Keratinocyte (primary cell): ENCODE results near the gene CENPVL3. TPM values are rescaled to one million over a fixed set of nuclear protein-coding genes. Genes with fewer than 3 reads are reported as not detected.

ENCODE experiments used
- DNase-seq: peaks from one replicate; pipeline ENCODE4 v3.0.0-alpha.2; 2011; ENCODE audit warnings: low read depth, missing footprints, low spot score
- FAIRE-seq: peaks from 2 replicates; lab custom pipeline; 2011; peaks lifted over from hg19 to GRCh38; lab: Jason Lieb, UNC
- H2AFZ ChIP-seq: 2 replicates; pipeline ENCODE4 v1.6.0; 2012; ENCODE audit warnings: low read length, control low read depth, inconsistent platforms; ENCODE audit not compliant: control insufficient read depth
- H3K27ac ChIP-seq: 2 replicates; pipeline ENCODE4 v1.5.1; 2011; ENCODE audit warnings: low read length; ENCODE audit not compliant: control insufficient read depth, insufficient read depth
- H3K27me3 ChIP-seq: 3 replicates; pipeline ENCODE4 v1.6.0; 2011; ENCODE audit warnings: low read length; ENCODE audit not compliant: control insufficient read depth, insufficient read depth; ENCODE audit errors: extremely low read depth
- H3K36me3 ChIP-seq, 2 experiments: 2 replicates in 1 of 2; 3 replicates in 1 of 2; pipeline ENCODE4 v1.5.1; 2011; ENCODE audit warnings: low read length in 2 of 2, mild to moderate bottlenecking in 1 of 2; ENCODE audit not compliant: control insufficient read depth in 2 of 2, insufficient read depth in 2 of 2; ENCODE audit errors: extremely low read depth in 1 of 2
- H3K4me1 ChIP-seq: 3 replicates; pipeline ENCODE4 v1.5.1; 2011; ENCODE audit warnings: low read length; ENCODE audit not compliant: control insufficient read depth, insufficient read depth; ENCODE audit errors: extremely low read depth
- H3K4me2 ChIP-seq: 3 replicates; pipeline ENCODE4 v1.6.0; 2011; ENCODE audit warnings: low read depth, low read length; ENCODE audit not compliant: control insufficient read depth, insufficient read depth; ENCODE audit errors: extremely low read depth
- H3K4me3 ChIP-seq, 3 experiments: fragments of 200-600 bp in 1 of 3; sonication (generic) in 1 of 3; 2 replicates in 2 of 3; 3 replicates in 1 of 3; pipeline ENCODE4 v1.5.1; 2011 to 2016; ENCODE audit warnings: low read length in 3 of 3, mild to moderate bottlenecking in 3 of 3, control low read depth in 2 of 3, inconsistent platforms in 1 of 3, low read depth in 1 of 3, mixed read lengths in 1 of 3, mixed run types in 1 of 3, moderate library complexity in 1 of 3; ENCODE audit not compliant: control insufficient read depth in 2 of 3, insufficient read depth in 2 of 3; ENCODE audit errors: extremely low read depth in 1 of 3
- H3K79me2 ChIP-seq: 2 replicates; pipeline ENCODE4 v1.6.0; 2012; ENCODE audit warnings: low read length; ENCODE audit not compliant: control insufficient read depth, insufficient read depth
- H3K9ac ChIP-seq: 3 replicates; pipeline ENCODE4 v1.6.0; 2011; ENCODE audit warnings: low read length; ENCODE audit not compliant: control insufficient read depth, insufficient read depth; ENCODE audit errors: extremely low read depth
- H3K9me1 ChIP-seq: 3 replicates; pipeline ENCODE4 v1.6.0; 2011; ENCODE audit warnings: low read length; ENCODE audit not compliant: control insufficient read depth, insufficient read depth; ENCODE audit errors: extremely low read depth
- H3K9me3 ChIP-seq: 2 replicates; pipeline ENCODE4 v1.5.1; 2012; ENCODE audit warnings: low read depth, low read length; ENCODE audit not compliant: control insufficient read depth
- H4K20me1 ChIP-seq: 3 replicates; pipeline ENCODE4 v1.6.0; 2011; ENCODE audit warnings: low read length; ENCODE audit not compliant: control insufficient read depth, insufficient read depth; ENCODE audit errors: extremely low read depth
- EZH2 ChIP-seq: IDR thresholded peaks from one replicate; pipeline ENCODE4 v1.6.1; 2012; ENCODE audit warnings: inconsistent platforms, mild to moderate bottlenecking, low read length, moderate library complexity
- dilution Hi-C: fragments of 300-500 bp; cut with MboI; formaldehyde crosslinking; loops from one replicate; pipeline ENCODE4 v1.7.0; 2020; ENCODE audit warnings: low sequenced_read_pairs; ENCODE audit not compliant: extremely low pct_ligation_motif_present
- polyA plus RNA-seq, 5 experiments: library from polyadenylated mRNA; depleted of rRNA in 3 of 5; stranded (reverse) in 3 of 5; stranded (forward) in 1 of 5; unstranded in 1 of 5; fragments of >200 nt; gene quantifications; 1 replicate in 1 of 5; 2 replicates in 3 of 5; 3 replicates in 1 of 5; pipeline versions ENCODE4 v1.2.1 to v1.2.3, GENCODE V29; 2011 to 2012; ENCODE audit warnings: missing spikeins in 2 of 5, low read depth in 1 of 5, low replicate concordance in 1 of 5
- TF ChIP-seq, protein P1 (sequence below), 3 experiments: IDR thresholded peaks in 1 of 3; conservative IDR thresholded peaks in 1 of 3; optimal IDR thresholded peaks in 1 of 3; 2 replicates in 2 of 3; 3 replicates in 1 of 3; pipeline versions ENCODE3 to v1.5.1; 2011; ENCODE audit warnings: low read length in 3 of 3, mild to moderate bottlenecking in 3 of 3, moderate library complexity in 2 of 3, control low read depth in 1 of 3, inconsistent platforms in 1 of 3; ENCODE audit not compliant: insufficient read depth in 2 of 3; ENCODE audit errors: extremely low read depth in 1 of 3

CENPVL3 gene
- polyA plus RNA-seq, 1 donor (not counting 4 experiments of a cell fraction or from before 2014, with no cell fraction given) = not detected

DNA sequence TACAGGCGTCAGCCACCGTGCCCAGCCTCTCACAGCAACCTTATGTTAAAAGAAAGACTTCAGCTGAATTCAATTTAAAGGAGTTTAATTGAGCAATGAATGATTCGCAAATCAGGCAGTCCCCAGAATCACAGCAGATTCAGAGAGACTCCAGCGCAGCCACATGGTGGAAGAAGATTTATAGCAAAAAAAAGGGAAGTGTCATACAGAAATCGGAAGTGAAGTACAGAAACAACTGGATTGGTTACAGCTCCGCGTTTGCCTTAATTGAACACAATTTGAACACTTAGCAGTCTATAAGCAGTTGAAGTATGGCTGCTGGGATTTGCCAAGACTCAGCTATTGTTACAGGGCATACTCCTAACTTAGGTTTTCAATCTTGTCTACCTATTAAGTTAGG lies 19.8 kb downstream of the CENPVL3 start:
- Histone ChIP-seq H3K79me2 (no peaks in the 10 kb centered on the region), H3K9me3 (no peaks in the 10 kb centered on the region), H3K9me1 (no peaks in the 10 kb centered on the region), H3K4me2 (no peak overlapping the region), H3K4me3 (no peak overlapping the region), H3K27ac (no peak overlapping the region), H2AFZ (no peak overlapping the region), H3K4me1 (no peaks in the 10 kb centered on the region), H4K20me1 (no peaks in the 10 kb centered on the region), H3K36me3 (no peaks in the 10 kb centered on the region), H3K9ac (no peak overlapping the region), H3K27me3 (no peaks in the 10 kb centered on the region)
- dilution Hi-C loops = no loop called here
- TF ChIP-seq, protein P1, sequence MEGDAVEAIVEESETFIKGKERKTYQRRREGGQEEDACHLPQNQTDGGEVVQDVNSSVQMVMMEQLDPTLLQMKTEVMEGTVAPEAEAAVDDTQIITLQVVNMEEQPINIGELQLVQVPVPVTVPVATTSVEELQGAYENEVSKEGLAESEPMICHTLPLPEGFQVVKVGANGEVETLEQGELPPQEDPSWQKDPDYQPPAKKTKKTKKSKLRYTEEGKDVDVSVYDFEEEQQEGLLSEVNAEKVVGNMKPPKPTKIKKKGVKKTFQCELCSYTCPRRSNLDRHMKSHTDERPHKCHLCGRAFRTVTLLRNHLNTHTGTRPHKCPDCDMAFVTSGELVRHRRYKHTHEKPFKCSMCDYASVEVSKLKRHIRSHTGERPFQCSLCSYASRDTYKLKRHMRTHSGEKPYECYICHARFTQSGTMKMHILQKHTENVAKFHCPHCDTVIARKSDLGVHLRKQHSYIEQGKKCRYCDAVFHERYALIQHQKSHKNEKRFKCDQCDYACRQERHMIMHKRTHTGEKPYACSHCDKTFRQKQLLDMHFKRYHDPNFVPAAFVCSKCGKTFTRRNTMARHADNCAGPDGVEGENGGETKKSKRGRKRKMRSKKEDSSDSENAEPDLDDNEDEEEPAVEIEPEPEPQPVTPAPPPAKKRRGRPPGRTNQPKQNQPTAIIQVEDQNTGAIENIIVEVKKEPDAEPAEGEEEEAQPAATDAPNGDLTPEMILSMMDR (optimal IDR thresholded peaks at IDR 0.05 in 1 of 3, IDR thresholded peaks at IDR 0.05 in 1 of 3, conservative IDR thresholded peaks at IDR 0.05 in 1 of 3; ENCODE audit: extremely low read depth in 1 of 3, insufficient read depth in 2 of 3, low read length in 3 of 3) = no peak
- no peak for TF ChIP-seq EZH2
- FAIRE-seq (no peak), DNase-seq (no peak)

- Histone ChIP-seq H3K4me1 (no peaks in the 10 kb centered on the region), H3K9me1 (no peaks in the 10 kb centered on the region), H3K4me3 (no peak overlapping the region), H3K36me3 (no peaks in the 10 kb centered on the region), H3K9ac (no peak overlapping the region), H3K27ac (no peak overlapping the region), H4K20me1 (no peaks in the 10 kb centered on the region), H3K4me2 (no peak overlapping the region), H3K27me3 (no peaks in the 10 kb centered on the region), H3K9me3 (no peaks in the 10 kb centered on the region), H3K79me2 (no peaks in the 10 kb centered on the region), H2AFZ (no peak overlapping the region)
- dilution Hi-C loops = no loop called here
- FAIRE-seq (no peak), DNase-seq (no peak)
- TF ChIP-seq, protein P1 (optimal IDR thresholded peaks at IDR 0.05 in 1 of 3, IDR thresholded peaks at IDR 0.05 in 1 of 3, conservative IDR thresholded peaks at IDR 0.05 in 1 of 3; ENCODE audit: extremely low read depth in 1 of 3, insufficient read depth in 2 of 3, low read length in 3 of 3) = no peak
- TF ChIP-seq EZH2 = no peak
Measured at GRCh38 chrX:51571874-51572273, 46.8 kb downstream of the CENPVL3 start.
